HG03439 (cell line): ENCODE measurements around the gene CATSPERD.

Experiments
- ATAC-seq: cut with Tn5 transposase; IDR thresholded peaks from one replicate; pipeline ENCODE4 v1.9.1; 2021; ENCODE audit warnings: mild to moderate bottlenecking, moderate library complexity; ENCODE audit not compliant: unreplicated experiment

Gene CATSPERD

GRCh38 chr19:5825178-5825577 lies 104.7 kb downstream of the CATSPERD start:
- no peak for ATAC-seq

GRCh38 chr19:5826531-5827341 lies 106.3 kb downstream of the CATSPERD start:
- no peak for ATAC-seq

- no peak for ATAC-seq
Measured at GRCh38 chr19:5827342-5827890, 107.0 kb downstream of the CATSPERD start.

- peak; percentile 77 for ATAC-seq
Measured at GRCh38 chr19:5827891-5828660, 107.6 kb downstream of the CATSPERD start.
